Stimulated activated CD4-positive, alpha-beta T cell treated with anti-CD3 and anti-CD28 coated beads, Interleukin-12 subunit alpha, Interleukin-12 subunit beta, amount 100 ng/mL, for 48 hours (primary cell): ENCODE measurements around the gene GPR183.
A peak's percentile ranks its signal among the peaks of the same experiment; 100 is the strongest.

Experiments
- DNase-seq, 3 donors: peaks; one replicate each; pipeline ENCODE4 v3.0.0-alpha.2; 2020; ENCODE audit warnings: low read depth in 2 of 3, low spot score in 1 of 3

The GPR183 gene

DNA sequence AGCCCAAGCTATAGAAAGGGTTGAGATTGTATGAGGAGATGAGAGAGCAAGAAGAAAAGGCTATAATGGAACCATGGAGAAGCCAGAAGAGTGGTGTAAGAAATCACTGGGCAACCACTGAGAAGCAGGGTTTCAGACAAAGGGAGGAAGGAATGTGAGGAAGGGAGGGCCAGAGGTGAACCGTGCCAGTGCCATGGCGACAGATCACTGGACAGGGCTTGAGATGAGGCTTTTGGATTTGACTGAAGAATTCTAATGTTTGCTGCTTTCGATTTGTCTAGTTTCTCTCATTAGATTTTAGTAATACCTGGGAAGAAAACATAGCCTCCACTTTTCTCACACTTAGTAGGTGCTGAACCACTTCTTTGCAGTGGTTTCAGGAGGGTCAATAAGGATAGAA lies 6.3 kb upstream of the GPR183 start:
- DNase-seq, result no peak

GRCh38 chr13:99312493-99312883 lies 5.3 kb upstream of the GPR183 start:
- DNase-seq, result peak in 1 of 3 donors; percentile 39

- no peak for DNase-seq
Measured at GRCh38 chr13:99311748-99312492, 4.7 kb upstream of the GPR183 start.

DNA sequence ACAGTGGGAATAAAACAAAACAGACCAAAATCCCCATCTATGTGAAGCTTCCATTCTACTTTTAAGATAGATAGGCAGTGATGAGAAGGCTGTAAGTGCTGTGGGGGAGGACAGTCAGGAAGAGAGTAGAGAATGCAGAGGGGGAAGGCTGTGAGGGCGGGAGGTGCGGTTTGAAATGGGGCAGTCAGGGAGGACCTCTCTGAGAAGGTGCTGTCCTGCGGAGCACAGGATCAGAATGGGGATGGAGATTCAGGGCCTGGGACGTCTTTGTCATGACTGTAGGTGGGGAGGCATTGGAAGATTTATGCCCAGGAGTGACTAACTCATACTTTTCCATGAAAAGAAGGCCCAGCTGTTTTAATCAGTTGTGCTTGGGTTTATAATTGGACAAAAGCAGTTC lies 3.9 kb upstream of the GPR183 start:
- DNase-seq, result peak in 1 of 3 donors; percentile 38

GRCh38 chr13:99310382-99311031 lies 3.3 kb upstream of the GPR183 start:
- no peak for DNase-seq

- no peak for DNase-seq
Measured at GRCh38 chr13:99308471-99309087, 1.4 kb upstream of the GPR183 start.

DNA sequence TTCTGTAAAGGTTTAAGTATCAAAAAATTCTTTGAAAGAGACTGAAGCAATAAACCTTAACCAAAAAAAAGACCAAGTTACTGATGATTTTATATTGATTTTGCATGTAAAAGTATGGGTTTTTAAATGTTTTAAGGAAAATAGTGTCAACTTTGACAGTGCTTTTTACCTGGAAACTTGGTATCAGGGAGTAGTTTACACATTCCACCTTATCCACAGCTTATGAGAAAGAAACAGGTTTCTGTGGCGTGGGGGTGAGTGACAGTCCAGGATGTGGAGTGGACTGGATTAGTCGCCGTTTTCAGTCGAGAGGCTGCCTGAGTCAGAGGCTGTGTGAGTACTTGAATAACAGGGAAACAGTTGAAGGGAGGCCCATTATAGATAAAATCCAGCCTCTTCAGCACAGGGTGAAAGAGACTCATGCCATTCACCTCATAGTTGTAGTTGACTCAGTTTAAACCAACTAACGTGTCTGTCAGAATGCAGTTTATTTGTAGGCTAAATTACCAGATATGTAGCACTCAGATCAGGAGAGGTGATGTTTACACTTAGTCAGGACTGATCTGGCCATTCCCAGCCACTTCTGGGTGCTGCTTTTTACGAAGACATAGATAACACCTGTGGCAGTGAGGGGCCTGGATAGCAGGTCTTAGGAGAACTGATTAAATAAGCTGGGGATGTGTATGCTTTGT lies 595 bp upstream of the GPR183 start:
- DNase-seq, result peak; percentile 66 to 83 (median 76)

DNA sequence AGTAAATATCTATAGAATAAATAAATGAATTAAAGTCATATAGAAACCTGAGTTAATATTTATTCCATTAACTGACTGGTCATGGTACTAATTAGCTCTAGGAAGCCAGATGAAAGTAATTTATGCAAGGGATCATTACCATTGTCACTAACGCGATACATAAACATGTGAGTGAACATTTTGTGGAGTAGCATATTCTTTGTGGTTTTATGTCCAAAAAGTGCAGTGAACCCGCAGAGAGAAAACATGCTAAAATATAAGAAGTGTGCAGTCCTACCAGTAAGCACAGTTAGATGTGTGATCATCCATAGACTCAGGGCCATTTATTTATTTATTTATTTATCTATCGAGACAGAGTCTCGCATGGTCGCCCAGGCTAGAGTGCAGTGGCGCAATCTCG lies 1.6 kb downstream of the GPR183 start:
- no peak for DNase-seq

DNA sequence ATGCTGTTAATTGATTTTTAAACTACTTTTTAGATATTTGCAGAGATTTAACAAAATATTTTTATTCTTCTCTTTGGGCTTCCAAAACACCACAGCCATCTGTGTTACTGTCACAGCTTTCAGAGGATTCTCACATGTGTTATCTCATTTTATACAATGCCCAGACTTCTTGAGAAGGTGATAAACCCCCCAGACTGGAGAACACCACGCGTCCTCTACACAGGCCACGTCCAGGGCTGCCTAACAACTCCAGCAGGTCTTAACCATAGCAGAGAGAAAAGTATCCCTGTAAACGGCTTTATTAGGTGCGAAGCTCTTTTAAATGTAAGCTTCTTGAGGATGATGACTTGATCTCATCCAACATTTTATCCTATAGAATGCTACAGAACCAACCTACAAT lies 2.0 kb downstream of the GPR183 start:
- no peak for DNase-seq

- DNase-seq, result no peak
Measured at GRCh38 chr13:99304541-99304940, 2.7 kb downstream of the GPR183 start.

DNA sequence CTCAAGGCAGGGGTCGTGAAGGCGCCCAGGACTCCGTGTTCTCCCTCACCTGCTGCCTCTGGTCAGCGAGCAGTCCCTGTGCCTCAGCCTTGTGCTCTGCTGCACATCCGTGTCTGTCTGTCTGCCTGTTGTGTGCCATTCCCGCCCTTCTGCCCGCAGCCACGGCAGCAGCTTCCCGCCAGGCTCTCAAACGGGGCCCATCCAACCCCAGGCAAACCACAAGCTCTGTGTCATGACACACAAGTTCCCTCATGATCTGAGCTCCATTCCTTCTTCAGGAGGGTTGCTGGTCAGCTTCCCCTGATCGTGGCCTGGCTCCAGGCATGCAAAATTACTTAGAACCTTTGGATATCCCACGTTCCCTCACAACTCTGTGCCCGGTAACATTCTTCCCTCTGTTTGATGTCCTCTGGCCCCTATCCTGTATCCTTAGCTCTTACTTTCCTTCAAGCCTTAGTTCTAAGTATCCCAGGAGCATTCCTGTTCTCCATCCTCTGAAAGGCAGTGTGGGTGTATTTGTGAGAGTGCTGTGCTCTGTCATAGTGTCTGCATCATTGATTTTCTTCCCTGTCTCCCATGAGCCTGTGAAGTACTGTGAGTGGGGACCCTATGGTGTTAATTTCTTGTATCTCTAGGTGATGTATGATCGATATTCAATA lies 3.2 kb downstream of the GPR183 start:
- peak in 2 of 3 donors; percentile 60 to 68 for DNase-seq

DNA sequence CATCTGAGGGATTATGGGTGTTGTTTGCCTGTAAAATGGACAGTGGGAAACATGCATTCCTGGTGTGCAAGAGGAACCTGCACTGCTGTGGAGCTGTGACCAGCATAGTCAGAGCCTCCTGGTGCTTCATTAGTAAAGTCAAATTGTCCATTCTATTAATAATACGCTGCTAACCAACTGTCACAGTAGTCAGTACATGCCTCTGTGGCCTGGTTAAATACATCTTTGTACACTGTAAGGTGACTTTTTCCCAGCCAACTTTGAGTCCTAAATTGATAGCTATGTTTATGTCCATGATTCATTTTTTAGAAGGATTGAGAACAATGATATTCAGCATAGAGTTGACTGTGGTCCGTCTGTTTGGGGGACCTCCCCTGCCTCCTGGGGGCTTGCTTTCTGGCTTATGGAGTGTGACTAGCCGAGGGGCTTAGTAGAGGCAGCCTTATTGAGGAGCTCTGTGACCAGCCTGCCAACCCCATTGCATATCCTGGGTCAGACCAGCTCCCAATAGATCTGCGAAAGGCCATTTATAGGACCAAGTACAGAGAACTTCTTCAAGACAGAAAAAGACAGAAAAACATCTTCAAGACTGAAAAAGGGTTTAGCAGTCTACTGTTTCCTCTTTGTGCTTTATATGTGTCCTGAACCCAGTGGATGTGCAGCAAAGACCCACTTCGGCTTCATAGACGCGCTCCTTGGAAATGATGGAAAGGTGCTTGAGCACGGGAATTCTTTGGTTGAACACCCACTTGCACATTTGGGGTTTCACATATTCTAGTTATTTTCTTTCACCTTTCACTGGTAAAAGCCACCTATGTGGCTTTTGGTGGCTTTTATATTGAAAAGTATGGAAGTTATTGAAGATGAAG lies 4.3 kb downstream of the GPR183 start:
- DNase-seq, result no peak

DNA sequence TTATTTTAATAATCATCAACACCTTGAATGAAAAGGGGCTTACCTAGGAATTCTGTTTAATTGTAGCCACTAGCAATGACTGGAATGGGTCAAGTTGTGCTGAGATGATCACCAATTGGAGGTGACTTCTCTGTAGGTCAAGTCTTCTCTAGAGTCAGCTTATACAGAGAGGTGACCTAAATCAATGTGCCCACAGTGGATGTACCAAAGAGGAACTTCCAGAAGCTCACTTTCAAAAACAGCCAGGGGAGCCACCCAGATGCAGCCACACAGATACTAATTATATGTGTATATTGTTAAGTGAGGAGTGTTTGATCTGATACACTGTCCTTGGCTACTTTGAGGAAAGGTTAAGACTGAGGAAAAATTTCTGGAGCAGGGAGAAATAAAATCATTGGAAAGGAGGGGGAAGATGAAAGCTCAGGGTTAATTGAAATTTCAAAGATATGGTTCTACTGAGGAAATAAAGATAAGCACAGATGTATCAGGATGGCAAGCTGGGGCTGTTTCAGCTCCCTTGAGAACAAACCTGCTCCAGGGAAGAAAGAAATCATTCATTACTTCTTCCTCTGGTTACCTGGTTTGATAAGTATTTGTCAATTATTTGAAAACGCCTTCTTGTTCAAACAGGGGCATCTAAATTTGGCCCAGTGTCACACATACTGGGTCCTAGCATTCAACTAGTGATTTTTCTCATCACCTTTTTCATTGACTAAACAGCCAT lies 5.1 kb downstream of the GPR183 start:
- DNase-seq, result no peak

- no peak for DNase-seq
Measured at GRCh38 chr13:99301056-99301838, 6.0 kb downstream of the GPR183 start.

- DNase-seq, result no peak
Measured at GRCh38 chr13:99299920-99300341, 7.3 kb downstream of the GPR183 start.

DNA sequence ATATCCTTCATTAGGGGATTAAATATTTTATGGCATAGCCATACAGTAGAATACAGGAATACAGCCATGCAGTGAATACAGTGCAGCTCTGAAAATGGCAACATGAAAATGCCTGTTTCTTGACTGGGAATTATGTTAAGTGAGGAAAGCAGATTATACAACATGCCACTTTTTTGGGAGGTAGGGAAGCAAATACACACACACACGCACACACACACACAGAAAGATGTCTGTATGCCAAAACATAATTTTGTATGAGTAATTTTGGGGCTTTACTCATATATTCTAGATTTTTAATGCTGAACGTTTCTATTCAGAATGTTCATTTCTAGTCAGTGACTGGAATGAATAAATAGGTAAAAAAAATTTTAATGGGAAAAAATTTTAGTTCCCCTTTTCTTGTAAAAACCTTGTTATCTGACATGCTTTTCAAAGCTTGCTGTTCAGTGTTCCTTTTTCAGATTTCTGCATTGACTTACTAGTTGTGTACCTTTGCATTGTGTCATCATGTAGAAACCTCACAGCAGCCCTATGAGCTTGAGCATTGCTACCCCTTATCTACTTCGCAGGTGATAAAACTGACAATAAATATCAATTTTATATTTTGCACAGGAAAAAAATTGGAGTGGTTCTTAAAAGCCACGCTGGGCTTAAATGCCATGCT lies 7.8 kb downstream of the GPR183 start:
- no peak for DNase-seq

- DNase-seq, result no peak
Measured at GRCh38 chr13:99298056-99298455, 9.1 kb downstream of the GPR183 start.

DNA sequence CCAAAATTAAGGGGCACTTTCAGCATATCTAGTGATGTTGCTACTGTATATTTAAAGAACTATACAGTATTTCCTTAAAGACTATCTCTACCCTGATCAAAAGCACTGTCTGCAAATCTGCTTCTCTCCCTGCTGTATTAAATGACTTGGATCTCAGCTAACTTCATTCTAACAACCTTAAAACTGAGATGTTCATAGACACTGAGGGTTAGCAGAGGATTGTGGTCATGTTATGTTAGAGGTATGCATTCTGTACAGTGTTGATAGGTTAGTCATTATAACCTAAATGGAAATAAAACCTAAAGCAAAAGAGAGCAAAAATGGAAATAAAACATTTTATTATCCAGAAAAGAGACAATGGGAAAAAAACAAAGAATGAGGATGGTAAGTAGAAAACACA lies 9.9 kb downstream of the GPR183 start:
- no peak for DNase-seq
